ENCODE data around the gene TGFB2. TPM values are rescaled to one million over a fixed set of nuclear protein-coding genes. Genes with fewer than 3 reads are reported as not detected.

TGFB2 gene
- total RNA-seq, 2 donors from 2014 or later: 0.07 TPM; not detected in 1

- Mint-ChIP-seq H3K9me3 (no peaks in the 10 kb centered on the region), H3K36me3 (no peaks in the 10 kb centered on the region), H3K27ac (no peak overlapping the region)
- ATAC-seq (no peak), DNase-seq (ENCODE audit: low spot score in 2 of 2) (no peak)
Measured at GRCh38 chr1:218392780-218393179, 47.6 kb downstream of the TGFB2 start.

DNA sequence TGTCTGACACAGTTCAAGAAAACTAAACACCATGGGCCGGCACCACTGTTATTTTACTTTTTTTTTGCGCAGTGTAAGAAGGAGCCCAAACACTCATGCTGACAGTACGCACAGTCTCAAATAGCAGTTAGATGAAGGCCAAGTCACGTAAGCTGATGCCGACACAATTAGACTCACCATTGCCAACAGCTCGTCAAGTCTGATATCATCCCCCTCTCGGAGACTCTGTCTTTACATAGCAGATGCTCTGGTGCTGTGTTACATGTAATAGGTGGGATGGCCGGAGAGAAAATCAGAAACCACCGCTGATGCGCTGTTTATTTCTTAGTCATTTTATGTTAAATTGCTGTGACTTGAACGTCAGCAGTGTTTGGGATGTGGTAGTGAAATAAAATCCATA is 49.3 kb downstream of the TGFB2 start:
- Mint-ChIP-seq H3K9me3 (no peaks in the 10 kb centered on the region), H3K27ac (no peak overlapping the region), H3K36me3 (no peaks in the 10 kb centered on the region)
- DNase-seq (ENCODE audit: low spot score in 2 of 2) (no peak), ATAC-seq (no peak)

DNA sequence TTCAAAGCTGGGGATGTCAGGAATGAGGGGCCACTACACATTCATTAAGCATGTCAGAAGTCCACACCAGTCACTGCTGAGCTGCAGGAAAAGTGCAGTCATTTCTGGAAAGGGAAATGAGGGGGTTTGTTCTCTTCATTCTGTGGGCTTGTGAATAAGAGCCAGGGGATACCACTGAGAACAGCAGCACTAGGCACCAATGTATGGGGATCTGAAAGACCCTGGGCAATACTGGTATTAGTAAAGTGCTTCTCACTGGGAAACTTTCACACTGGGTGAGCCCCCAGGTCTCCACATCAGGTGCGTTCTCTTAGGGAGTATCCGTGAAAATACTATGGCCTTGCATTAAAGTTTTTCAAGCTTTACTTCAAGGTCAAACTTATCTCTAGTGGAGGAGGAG is 49.9 kb downstream of the TGFB2 start:
- Mint-ChIP-seq H3K27ac (no peak overlapping the region), H3K36me3 (no peaks in the 10 kb centered on the region), H3K9me3 (no peaks in the 10 kb centered on the region)
- no peak for ATAC-seq
- no peak for DNase-seq (ENCODE audit: low spot score in 2 of 2)

DNA sequence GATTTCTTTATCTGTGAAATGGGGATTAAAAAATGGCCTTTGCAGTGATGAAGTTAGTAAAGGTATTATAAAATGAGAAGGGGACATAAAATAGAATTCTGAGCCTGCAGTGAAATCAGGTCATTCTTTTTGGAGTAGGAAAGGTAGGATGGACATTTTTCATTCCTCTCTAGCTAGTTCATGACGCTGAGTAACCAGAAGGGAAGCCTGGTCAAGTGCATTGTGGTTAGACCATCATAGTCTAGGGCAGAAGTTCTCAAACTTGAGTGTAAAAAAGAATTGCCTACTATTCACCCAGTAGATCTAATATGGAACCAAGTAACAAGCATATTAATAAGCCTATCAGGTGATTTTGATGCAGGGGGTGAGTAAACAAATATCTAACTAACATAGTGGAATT is 50.8 kb downstream of the TGFB2 start:
- H3K9me3 Mint-ChIP-seq: no peaks in the 10 kb centered on the region
- no peak for ATAC-seq
- DNase-seq (ENCODE audit: low spot score in 2 of 2): no peak
- no peak overlapping the region for H3K27ac Mint-ChIP-seq
- no peaks in the 10 kb centered on the region for H3K36me3 Mint-ChIP-seq

GRCh38 chr1:218397752-218398339 is 52.7 kb downstream of the TGFB2 start:
- Mint-ChIP-seq H3K9me3 (no peaks in the 10 kb centered on the region), H3K36me3 (no peaks in the 10 kb centered on the region), H3K27ac (no peak overlapping the region)
- ATAC-seq: no peak
- no peak for DNase-seq (ENCODE audit: low spot score in 2 of 2)

GRCh38 chr1:218400624-218401023 is 55.5 kb downstream of the TGFB2 start:
- H3K27ac Mint-ChIP-seq: no peak overlapping the region
- H3K36me3 Mint-ChIP-seq: no peaks in the 10 kb centered on the region
- no peaks in the 10 kb centered on the region for H3K9me3 Mint-ChIP-seq
- no peak for DNase-seq (ENCODE audit: low spot score in 2 of 2)
- no peak for ATAC-seq

DNA sequence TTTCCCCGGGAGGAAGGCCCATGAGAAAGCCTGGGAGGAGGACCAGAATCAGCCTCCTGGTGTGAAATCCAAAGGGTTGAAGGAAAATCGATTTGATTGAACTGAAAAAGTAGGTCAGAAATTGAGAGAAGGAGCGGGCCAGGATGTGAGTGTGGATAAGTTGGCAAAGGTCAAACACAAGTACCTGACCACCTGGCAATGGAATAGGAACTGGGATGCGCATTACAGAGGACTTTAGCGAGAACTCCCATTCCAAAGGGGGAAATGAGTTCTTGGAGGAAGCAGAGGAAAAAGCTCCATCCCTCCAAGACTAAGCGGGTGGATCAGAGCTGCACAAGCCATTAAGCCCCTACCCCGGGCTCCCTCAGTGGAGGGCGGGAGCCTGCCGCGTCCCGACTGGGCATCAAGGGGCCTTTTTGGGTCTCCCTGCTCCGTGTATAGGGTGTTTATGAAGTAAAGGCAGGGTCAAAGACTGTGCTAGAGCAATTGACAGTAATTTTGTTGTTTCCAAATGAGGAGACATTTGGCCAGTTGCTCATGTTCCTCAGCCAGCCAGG is 56.4 kb downstream of the TGFB2 start:
- ATAC-seq (no peak), DNase-seq (ENCODE audit: low spot score in 2 of 2) (no peak)
- Mint-ChIP-seq H3K9me3 (no peaks in the 10 kb centered on the region), H3K27ac (no peak overlapping the region), H3K36me3 (no peaks in the 10 kb centered on the region)

DNA sequence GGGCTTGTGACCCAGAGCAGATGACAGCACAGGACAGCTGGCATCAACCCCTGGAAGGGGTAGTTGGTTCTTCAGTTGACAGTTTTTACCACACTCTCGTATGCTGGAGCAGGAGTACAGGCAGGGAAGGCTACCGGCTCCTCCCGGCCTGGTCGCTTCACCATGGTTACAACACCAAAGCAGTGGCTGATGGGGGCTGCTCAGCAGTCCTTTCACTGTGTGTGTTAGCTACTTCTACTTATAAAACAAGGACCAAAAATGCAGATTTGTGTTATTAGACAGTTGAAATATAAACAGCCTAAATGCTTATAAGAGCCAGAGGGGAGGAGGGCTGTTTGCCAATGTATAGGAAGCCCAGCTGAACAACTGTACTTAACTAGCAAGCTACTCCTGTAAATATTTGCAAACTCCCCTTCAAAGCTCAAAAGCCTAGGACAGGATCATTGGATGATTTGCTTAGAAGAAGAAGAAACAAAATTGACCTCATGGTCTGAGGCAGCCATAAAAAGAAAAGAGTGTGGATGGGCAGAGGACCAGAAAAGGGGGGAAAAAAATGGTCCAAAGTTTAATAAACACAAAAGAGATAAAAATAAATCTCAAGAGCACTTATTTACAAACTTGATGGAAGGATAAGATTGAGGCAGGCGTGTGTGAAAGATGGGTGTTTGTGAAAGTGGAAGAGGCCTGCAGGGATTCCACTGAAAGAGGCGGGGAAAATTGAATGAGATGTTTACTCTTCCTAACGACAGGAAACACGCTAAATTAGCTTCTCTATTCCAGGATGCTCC is 57.1 kb downstream of the TGFB2 start:
- Mint-ChIP-seq H3K9me3 (no peaks in the 10 kb centered on the region), H3K36me3 (no peaks in the 10 kb centered on the region), H3K27ac (no peak overlapping the region)
- ATAC-seq (no peak), DNase-seq (ENCODE audit: low spot score in 2 of 2) (no peak)

DNA sequence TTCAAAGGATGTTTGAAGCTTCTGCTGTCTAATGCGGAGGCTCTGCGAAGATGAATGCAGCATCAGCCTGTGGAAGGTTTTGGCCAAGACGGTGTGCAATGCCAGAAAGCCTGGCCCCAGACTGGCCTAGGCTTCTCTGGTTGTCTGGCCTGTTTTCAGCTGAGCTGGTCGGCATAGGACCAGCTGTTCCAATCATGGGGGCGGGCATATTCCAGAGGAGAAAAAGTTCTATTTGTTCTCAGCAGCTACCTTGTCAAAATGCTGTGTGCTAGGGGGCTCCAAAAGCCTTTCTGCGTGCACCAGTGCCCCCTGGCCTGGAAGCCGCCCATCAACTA is 57.6 kb downstream of the TGFB2 start:
- ATAC-seq (no peak), DNase-seq (ENCODE audit: low spot score in 2 of 2) (no peak)
- H3K9me3 Mint-ChIP-seq: no peaks in the 10 kb centered on the region
- H3K36me3 Mint-ChIP-seq: no peaks in the 10 kb centered on the region
- H3K27ac Mint-ChIP-seq: no peak overlapping the region

GRCh38 chr1:218403300-218403699 is 58.2 kb downstream of the TGFB2 start:
- no peak for ATAC-seq
- Mint-ChIP-seq H3K36me3 (no peaks in the 10 kb centered on the region), H3K27ac (no peak overlapping the region), H3K9me3 (no peaks in the 10 kb centered on the region)
- no peak for DNase-seq (ENCODE audit: low spot score in 2 of 2)

DNA sequence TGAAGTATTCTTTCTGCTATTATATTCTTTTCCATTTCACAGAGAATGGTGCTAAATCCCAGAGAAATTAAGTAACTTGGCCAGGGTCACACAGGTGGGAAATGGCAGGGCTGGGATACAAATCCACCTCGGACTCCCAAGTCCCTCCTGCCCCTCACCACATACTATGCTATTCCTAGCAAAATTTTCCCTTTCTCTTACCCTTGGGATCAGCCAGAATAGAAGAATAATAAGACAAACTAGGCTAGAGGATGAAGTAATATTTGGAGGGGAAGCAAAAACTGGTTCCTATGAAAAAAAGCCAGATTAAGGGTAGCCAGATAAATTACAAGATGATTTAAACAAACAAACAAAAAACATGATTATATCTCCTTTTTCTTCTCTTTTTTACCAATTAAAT is 62.5 kb downstream of the TGFB2 start:
- ATAC-seq: no peak
- no peak overlapping the region for H3K27ac Mint-ChIP-seq
- H3K9me3 Mint-ChIP-seq: no peaks in the 10 kb centered on the region
- H3K36me3 Mint-ChIP-seq: no peaks in the 10 kb centered on the region
- no peak for DNase-seq (ENCODE audit: low spot score in 2 of 2)

GRCh38 chr1:218408135-218408534 is 63.0 kb downstream of the TGFB2 start:
- Mint-ChIP-seq H3K9me3 (no peaks in the 10 kb centered on the region), H3K27ac (no peak overlapping the region), H3K36me3 (no peaks in the 10 kb centered on the region)
- ATAC-seq (no peak), DNase-seq (ENCODE audit: low spot score in 2 of 2) (no peak)

DNA sequence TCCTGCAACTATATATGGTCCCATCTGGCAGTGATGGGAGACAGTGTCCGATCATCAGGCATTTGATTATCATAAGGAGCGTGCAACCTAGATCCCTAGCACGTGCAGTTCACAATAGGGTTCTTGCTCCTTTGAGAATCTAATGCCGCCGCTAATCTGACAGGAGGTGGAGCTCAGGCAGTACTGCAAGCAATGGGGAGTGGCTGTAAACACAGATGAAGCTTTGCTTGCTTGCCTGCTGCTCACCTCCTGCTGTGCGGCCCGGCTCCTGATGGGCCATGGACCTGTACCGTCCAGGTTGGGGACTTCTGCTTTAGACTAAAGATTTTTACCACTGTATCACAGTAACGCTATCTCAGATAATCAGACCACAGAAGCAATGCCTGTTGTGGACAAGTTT is 63.8 kb downstream of the TGFB2 start:
- Mint-ChIP-seq H3K36me3 (no peaks in the 10 kb centered on the region), H3K27ac (no peak overlapping the region), H3K9me3 (no peaks in the 10 kb centered on the region)
- no peak for ATAC-seq
- DNase-seq (ENCODE audit: low spot score in 2 of 2): no peak

DNA sequence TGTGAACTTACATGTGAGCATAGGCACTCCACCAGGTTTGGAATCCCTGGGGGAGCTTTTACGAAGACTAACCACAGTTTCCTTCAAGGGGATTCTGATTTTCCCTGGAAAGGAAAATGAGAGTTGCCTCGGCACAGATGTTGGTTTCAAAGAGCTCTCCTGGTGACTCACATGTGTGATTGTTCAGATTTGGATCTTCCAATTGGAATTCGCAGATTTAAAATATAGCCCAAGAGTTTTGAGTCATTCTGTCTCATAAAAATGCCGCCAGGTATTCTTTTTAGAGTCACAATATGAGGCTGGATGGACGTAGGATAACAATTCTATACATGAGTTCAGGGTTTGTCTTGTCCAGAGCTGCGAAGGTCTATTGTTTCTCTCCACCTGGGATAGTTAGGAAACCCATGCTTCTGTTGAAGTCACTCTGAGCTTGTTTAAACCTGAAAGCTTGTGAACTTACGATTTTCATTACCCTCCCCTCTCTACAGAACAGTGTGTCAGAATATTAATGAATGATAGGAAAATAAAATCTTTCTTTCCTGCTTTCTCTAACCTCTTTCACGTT is 64.9 kb downstream of the TGFB2 start:
- H3K36me3 Mint-ChIP-seq: no peaks in the 10 kb centered on the region
- ATAC-seq (no peak), DNase-seq (ENCODE audit: low spot score in 2 of 2) (no peak)

GRCh38 chr1:218411101-218411500 is 66.0 kb downstream of the TGFB2 start:
- Mint-ChIP-seq H3K9me3 (no peaks in the 10 kb centered on the region), H3K27ac (no peak overlapping the region), H3K36me3 (no peaks in the 10 kb centered on the region)
- no peak for DNase-seq (ENCODE audit: low spot score in 2 of 2)
- ATAC-seq: no peak

More for the DNA sequence above, 64.9 kb downstream of the TGFB2 start:
- Mint-ChIP-seq H3K9me3 (no peaks in the 10 kb centered on the region), H3K27ac (no peak overlapping the region)

GRCh38 chr1:218412171-218412570 is 67.0 kb downstream of the TGFB2 start:
- H3K9me3 Mint-ChIP-seq: peaks cover 0 to 6% of the 10 kb centered on the region in 2 donors
- ATAC-seq: no peak
- H3K27ac Mint-ChIP-seq: no peak overlapping the region
- peaks cover 0 to 4% of the 10 kb centered on the region in 2 donors for H3K36me3 Mint-ChIP-seq
- DNase-seq (ENCODE audit: low spot score in 2 of 2): no peak

DNA sequence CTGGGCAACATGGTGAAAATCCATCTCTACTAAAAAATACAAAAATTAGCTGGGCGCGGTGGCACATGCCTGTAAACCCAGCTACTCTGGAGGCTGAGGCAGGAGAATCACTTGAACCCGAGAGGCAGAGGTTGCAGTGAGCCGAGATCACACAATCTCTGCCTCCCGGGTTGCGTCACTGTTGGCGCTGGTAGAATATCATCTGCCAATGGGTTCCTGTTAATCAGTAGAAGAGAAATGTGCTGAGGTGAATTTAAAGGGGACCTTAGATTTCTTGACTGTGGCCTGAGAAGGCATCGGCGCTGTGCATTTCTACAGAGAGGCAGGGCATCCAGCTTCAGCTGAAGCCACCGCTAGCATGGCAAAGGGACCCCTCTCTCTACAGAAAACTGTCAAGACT is 68.0 kb downstream of the TGFB2 start:
- H3K27ac Mint-ChIP-seq: no peak overlapping the region
- peaks cover 0 to 4% of the 10 kb centered on the region in 2 donors for H3K36me3 Mint-ChIP-seq
- H3K9me3 Mint-ChIP-seq: peaks cover 0 to 7% of the 10 kb centered on the region in 2 donors
- ATAC-seq (no peak), DNase-seq (ENCODE audit: low spot score in 2 of 2) (no peak)
